AG09319 (cell line): ENCODE data around the gene ENTPD3.

ENCODE experiments used
- DNase-seq: peaks from one replicate; pipeline ENCODE4 v3.0.0-alpha.2; 2010; ENCODE audit warnings: low read depth; ENCODE audit errors: extremely low read depth
- CTCF ChIP-seq: IDR thresholded peaks from 2 replicates; pipeline ENCODE4 v1.5.1; 2011; ENCODE audit warnings: low read depth, mild to moderate bottlenecking, inconsistent platforms, low read length, moderate library complexity

Gene ENTPD3

GRCh38 chr3:40387001-40387894 lies at the start of gene ENTPD3:
TSS of gene ENTPD3 (plus strand) at chr3:40387184. CDS start at chr3:40388058, 874 bp downstream.
- no peak for DNase-seq
- no peak for TF ChIP-seq CTCF

- no peak for DNase-seq
- TF ChIP-seq CTCF = no peak
Measured at GRCh38 chr3:40339871-40340270, 47.1 kb upstream of the ENTPD3 start.

GRCh38 chr3:40340541-40341170 lies 46.3 kb upstream of the ENTPD3 start:
- no peak for DNase-seq
- no peak for TF ChIP-seq CTCF

GRCh38 chr3:40341671-40342070 lies 45.3 kb upstream of the ENTPD3 start:
- DNase-seq = no peak
- TF ChIP-seq CTCF = no peak

GRCh38 chr3:40350529-40350928 lies 36.5 kb upstream of the ENTPD3 start:
- no peak for TF ChIP-seq CTCF
- DNase-seq = no peak

GRCh38 chr3:40355410-40355809 lies 31.6 kb upstream of the ENTPD3 start:
- TF ChIP-seq CTCF = no peak
- no peak for DNase-seq

- no peak for TF ChIP-seq CTCF
- no peak for DNase-seq
Measured at GRCh38 chr3:40358454-40358853, 28.5 kb upstream of the ENTPD3 start.
